ENCODE data around the gene RNF169.
"Not testable (repeated sequence)": the region's sequence is repeated elsewhere in the genome, so short reads cannot be mapped to it uniquely, and the experiment has no call there.

Gene RNF169

GRCh38 chr11:74820763-74821162, 72.1 kb downstream of the RNF169 start:
- DNase-seq (ENCODE audit: low spot score): peak; percentile 77

- no peak for DNase-seq (ENCODE audit: low spot score)
Observed at GRCh38 chr11:74822170-74822569, 73.5 kb downstream of the RNF169 start.

- no peak for DNase-seq (ENCODE audit: low spot score)
Observed at GRCh38 chr11:74824285-74824982, 75.8 kb downstream of the RNF169 start.

GRCh38 chr11:74825596-74825995, 76.9 kb downstream of the RNF169 start:
- not testable (repeated sequence) for DNase-seq (ENCODE audit: low spot score)

- no peak for DNase-seq (ENCODE audit: low spot score)
Observed at GRCh38 chr11:74826901-74827300, 78.3 kb downstream of the RNF169 start.

- DNase-seq (ENCODE audit: low spot score): no peak
Observed at GRCh38 chr11:74837191-74837590, 88.5 kb downstream of the RNF169 start.

- DNase-seq (ENCODE audit: low spot score): no peak
Observed at GRCh38 chr11:74838188-74838587, 89.5 kb downstream of the RNF169 start.

- no peak for DNase-seq (ENCODE audit: low spot score)
Observed at GRCh38 chr11:74839446-74839845, 90.8 kb downstream of the RNF169 start.

GRCh38 chr11:74839971-74840370, 91.3 kb downstream of the RNF169 start:
- DNase-seq (ENCODE audit: low spot score): no peak

GRCh38 chr11:74840486-74840885, 91.8 kb downstream of the RNF169 start:
- no peak for DNase-seq (ENCODE audit: low spot score)

GRCh38 chr11:74842967-74843366, 94.3 kb downstream of the RNF169 start:
- DNase-seq (ENCODE audit: low spot score): no peak

- DNase-seq (ENCODE audit: low spot score): no peak
Observed at GRCh38 chr11:74844072-74844471, 95.4 kb downstream of the RNF169 start.

- DNase-seq (ENCODE audit: low spot score): no peak
Observed at GRCh38 chr11:74844865-74845264, 96.2 kb downstream of the RNF169 start.

- no peak for DNase-seq (ENCODE audit: low spot score)
Observed at GRCh38 chr11:74845978-74846517, 97.4 kb downstream of the RNF169 start.

GRCh38 chr11:74846770-74847169, 98.1 kb downstream of the RNF169 start:
- DNase-seq (ENCODE audit: low spot score): no peak

- DNase-seq (ENCODE audit: low spot score): no peak
Observed at GRCh38 chr11:74847395-74847794, 98.7 kb downstream of the RNF169 start.

- no peak for DNase-seq (ENCODE audit: low spot score)
Observed at GRCh38 chr11:74847895-74848294, 99.2 kb downstream of the RNF169 start.

- DNase-seq (ENCODE audit: low spot score): peak; percentile 49
Observed at GRCh38 chr11:74849525-74850391, 101.1 kb downstream of the RNF169 start.

GRCh38 chr11:74853223-74853622, 104.6 kb downstream of the RNF169 start:
- no peak for DNase-seq (ENCODE audit: low spot score)

GRCh38 chr11:74860743-74861142, 112.1 kb downstream of the RNF169 start:
- DNase-seq (ENCODE audit: low spot score): peak; percentile 43

GRCh38 chr11:74863410-74863809, 114.8 kb downstream of the RNF169 start:
- no peak for DNase-seq (ENCODE audit: low spot score)

- DNase-seq (ENCODE audit: low spot score): no peak
Observed at GRCh38 chr11:74866557-74866956, 117.9 kb downstream of the RNF169 start.

GRCh38 chr11:74870485-74870884, 121.8 kb downstream of the RNF169 start:
- DNase-seq (ENCODE audit: low spot score): peak; percentile 53

All from kidney tubule cell (primary cell).